Stimulated activated naive CD4-positive, alpha-beta T cell treated with Interleukin-2 at 50 U/mL for 16 hours (primary cell): ENCODE data around the gene CNTNAP2.

Experiments
- DNase-seq: peaks from one replicate; lab custom pipeline; 2025; lab: John Stamatoyannopoulos, UW

Gene CNTNAP2

DNA sequence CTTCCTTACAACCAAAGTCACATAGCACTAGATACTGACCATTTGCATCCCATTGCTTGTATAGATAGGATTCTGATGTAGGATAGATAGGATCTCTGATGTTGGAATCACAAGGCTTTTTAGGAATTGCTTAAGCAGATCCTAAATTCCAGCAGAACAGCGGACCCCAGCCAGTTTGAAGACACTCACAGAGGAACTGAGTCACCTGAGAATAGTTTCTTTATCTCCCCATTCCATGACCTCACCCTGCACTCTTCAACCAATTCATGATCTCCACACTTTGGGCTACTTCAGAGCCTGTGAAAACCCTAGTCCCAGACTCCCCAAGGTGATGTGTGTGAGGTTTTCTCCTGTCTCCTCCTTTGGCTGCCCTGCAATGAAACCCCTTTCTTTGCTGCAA, 179.4 kb downstream of the CNTNAP2 start:
- DNase-seq = no peak

DNA sequence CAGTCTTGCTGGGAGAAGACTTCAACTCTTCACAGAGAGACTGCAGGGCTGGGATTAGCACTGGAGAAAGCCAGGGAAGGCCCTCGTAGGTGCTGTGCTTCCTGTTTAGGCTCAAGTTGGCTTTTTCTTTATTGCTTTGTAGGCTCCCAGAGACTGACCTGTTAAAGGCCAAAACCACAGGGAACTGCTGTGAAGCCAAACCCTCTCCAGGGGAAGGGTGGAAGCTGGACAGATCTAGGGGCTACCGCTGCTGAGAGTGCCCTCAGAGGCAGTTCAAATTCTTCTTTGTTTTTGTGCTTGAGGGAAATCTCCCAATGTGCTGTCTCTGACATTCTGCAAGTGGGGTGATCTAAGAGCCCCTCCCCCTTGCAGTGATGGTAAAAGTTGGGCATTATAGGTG, 198.4 kb downstream of the CNTNAP2 start:
- DNase-seq = no peak

DNA sequence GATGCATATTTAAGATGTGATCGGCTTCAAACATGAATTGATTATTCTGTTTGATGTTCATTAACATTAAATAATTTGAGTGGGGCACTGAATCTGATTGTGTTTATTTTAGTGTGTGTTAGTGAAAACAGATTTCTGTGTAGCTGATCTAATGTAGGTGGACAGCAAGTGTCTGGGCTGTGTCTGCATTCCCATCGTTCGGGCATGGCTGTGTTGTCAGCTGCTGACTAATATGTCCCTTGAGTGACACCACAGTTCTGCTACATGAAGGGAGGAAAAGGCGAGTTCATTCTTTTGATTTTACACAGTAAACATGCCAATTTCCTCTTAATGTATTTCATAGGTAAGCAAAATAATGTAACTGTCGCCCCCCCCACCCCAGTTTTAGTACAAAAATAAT, 203.0 kb downstream of the CNTNAP2 start:
- DNase-seq = no peak

DNA sequence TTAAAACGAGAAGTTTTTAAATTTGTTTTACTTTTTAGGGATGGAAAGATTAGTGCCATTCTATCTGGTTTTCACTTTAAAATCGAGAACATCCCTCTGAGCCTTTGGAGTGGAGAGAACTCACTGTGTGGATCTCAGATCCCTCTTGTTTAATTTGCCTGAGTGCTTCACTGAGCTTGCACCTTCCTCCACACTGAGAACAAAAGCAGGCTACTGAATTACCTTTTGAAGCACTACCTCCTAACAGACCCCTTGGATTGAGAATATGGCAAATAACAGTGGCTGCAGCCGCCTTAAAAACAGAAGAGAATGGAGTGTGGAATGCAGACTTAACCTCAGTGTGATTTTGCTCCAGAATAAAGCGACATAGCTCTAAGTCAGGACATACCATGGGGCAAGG, 204.7 kb downstream of the CNTNAP2 start:
- DNase-seq = no peak

DNA sequence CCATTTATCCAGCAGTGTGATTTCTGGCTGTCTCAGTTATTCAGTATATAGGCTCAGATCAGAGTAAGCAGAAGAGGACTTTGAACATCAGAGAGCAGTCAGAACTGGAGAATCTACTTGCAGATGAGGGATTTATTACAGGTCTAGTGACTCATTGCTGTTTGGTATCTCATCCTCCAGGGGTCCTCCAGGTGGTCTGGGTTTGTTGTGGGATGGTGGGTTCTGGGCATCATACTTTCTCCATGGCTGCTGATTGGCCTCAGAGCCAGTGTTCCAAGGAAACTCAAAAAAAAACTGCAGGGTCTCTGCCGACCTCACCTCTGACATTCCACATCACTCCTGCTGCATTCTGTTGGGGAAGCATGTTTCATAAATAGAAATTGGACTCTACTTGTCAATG, 214.8 kb downstream of the CNTNAP2 start:
- no peak for DNase-seq

DNA sequence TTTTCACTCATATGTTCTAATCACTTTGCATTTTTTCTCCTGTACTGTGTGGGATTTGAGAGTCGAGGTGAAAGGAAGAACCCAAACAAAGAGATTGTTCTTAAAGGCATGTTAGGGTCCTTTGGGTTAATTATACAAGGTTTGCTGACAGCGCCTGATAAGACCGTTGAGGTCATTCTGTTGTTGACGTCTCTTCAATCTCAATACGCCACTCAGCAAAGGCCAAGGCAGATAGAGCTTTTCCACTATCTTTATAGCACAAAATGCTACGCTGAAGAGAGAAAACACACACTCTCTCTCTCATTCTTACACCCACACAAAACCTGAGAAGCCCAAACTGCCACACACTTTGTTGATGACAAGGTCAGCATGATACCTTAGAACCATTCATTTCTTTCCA, 228.7 kb downstream of the CNTNAP2 start:
- DNase-seq = no peak

DNA sequence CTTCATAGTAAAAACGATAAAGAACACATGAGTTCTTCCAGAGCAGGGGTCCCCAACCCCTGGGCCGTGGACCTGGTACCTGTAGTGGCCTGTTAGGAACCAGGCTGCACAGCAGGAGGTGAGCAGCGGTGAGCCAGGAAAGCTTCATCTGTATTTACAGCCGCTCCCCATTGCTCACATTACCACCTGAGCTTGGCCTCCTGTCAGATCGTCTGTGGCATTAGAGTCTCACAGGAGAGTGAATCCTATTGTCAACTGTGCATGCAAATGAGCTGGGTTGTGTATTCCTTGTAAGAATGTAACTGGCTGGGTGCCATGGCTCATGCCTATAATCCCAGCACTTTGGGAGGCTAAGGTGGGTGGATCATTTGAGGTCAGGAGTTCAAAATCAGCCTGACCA, 229.5 kb downstream of the CNTNAP2 start:
- no peak for DNase-seq

DNA sequence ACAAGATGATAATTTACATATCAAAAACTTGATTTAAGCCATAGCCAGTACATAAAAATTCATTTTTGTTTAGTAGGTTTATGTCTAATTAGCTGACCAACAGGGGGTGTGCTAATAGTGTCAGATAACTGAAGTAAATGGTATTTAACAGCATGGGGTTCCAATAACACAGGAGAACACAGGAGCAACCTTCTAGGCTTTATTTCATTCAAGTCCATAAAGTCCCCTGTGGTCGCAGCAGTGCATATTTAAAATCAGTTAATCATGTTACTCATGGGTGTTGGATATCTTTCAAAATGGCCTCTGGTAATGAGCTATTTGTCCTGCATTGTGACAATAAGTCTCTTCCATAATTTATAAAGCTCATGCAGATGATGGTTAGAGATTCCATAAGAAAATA, 238.6 kb downstream of the CNTNAP2 start:
- no peak for DNase-seq

DNA sequence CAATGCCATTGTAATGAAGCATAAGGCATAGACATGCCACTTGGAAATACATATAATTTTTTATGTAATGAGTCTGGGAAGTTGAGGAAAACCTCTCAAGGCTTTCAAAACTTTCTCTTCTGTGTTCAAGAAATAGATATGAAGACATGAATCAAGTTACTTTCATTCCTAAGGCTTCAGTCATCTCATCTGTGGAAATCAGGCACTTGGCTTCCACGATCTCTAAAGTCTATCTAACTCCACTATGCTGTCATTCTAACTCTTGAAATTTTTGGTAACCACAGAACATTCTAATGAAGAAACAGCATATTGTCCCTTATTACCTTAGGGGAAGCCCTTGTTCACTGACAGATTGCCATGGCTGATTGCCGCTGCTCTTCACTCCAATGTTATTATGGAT, 242.6 kb downstream of the CNTNAP2 start:
- DNase-seq = no peak

DNA sequence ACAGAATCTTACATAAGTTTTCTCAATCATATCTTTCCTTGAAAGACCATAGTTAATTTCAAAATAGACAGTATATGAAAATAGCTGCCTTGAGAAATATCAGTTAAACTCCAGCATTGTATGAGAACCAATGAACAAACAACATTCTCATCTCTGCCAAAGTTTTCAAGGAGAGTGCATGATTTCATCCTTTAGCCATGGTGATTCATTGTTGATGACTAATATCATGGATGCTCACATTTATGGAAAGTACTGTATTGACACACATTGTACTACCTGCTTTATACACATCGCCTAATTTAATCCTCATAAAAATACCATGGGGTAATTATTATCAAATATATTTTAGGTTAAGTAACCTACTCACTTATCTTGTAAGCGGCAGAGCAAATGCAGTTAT, 250.3 kb downstream of the CNTNAP2 start:
- DNase-seq = no peak

DNA sequence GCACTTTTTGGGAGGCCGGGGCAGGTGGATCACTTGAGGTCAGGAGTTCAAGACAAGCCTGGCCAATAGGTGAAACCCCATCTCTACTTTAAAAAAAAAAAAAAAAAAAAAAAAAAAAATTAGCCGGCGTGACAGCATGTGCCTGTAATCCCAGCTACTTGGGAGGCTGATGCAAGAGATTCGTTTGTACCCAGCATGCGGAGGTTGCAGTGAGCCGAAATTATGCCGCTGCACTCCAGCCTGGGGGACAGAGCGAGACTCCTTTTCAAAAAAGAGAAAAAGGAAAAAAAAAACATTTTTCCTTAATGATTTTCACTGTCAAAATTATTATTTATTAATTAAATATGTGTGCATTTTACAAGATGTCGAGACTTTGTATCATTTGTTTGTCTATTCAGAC, 253.6 kb downstream of the CNTNAP2 start:
- DNase-seq = no peak

DNA sequence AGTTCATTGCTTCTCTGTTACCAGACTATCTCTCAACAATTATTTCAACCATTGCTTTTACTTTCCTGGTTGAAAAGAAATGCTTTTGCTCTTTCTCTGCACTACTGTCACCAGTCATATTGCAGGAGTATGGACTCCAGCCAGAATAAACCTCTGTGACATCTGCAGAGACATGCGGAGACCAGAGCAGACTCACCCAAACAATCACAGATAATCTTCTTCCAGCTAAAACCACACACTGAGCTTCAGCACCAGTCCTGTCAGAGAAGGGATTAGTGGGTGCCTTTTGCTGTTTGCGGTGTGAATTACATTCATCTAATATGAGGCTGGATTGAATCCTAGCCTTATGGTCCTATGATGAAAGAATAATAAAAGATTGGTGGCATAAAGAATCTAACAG, 258.6 kb downstream of the CNTNAP2 start:
- DNase-seq = no peak

DNA sequence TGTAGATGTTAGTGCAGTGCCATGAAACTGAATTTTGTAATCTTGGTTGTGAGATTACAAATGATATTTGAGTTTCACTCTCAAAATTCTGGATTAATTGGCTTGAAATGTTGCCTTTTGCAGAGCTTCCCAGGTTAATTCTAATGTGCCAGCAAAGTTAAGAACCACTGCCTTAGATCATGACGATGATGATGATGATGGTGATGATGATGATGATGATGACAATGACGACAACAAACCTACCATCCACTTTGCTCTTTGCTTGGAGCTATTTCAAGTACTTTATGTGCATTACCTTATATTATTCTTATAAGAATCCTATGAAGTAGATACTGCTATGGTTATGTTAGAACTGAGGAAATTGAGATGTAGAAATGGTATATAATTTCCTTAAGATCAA, 261.6 kb downstream of the CNTNAP2 start:
- DNase-seq = no peak

DNA sequence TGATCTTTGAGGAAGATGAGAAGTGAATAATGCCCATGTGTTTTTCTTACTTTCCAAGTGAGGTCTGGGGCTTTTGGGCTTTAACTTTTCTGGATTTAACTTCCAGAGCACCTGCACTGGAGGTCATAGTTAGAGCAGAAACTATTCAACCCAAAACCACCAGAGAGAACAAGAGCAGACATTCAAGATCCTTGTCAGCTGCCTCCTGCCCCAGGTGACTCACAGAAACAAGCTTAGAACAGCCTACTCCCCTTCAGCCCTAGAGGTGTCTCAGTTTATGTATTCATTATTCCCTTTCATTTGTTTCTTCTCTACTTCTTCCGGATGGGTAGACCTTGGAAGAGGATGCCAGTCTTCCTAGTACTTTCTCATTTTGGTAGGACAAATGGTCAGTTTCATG, 270.5 kb downstream of the CNTNAP2 start:
- DNase-seq = no peak

DNA sequence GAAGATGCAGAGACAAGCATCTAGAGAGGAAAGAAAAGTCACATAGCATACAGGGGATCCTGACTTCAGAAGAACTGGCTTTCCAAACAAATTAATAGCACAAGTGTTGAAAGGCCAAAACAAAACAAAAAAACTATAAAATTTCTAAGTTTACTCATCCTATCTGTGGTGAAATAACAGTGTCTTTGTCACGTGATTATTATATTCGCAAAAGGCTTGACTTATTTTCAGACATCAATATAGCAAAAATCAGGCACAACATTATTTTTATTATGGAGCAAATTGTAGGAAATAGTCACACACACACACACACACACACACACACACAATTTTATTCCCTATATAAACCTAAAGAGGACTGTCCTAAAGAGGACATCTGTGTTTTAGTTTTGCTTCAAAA, 272.3 kb downstream of the CNTNAP2 start:
- DNase-seq = no peak

DNA sequence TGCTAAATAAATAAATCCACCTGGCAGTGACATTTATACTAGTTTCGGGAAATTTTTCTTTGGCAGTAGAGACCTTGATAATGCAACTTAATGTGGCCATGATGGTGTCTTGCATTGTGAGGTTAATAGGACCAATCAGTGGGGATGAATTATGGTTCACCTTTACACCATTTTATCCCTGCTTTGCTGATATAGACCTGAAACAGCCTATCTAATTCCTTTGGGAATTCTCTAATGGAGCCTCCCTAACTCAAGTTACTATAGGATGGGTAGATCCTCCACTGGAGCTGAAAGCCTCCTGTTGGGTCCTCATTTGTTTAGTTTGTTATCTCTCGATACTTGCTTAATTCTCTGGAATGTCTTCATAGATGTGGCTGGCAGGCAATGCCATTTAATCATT, 276.7 kb downstream of the CNTNAP2 start:
- DNase-seq = no peak

DNA sequence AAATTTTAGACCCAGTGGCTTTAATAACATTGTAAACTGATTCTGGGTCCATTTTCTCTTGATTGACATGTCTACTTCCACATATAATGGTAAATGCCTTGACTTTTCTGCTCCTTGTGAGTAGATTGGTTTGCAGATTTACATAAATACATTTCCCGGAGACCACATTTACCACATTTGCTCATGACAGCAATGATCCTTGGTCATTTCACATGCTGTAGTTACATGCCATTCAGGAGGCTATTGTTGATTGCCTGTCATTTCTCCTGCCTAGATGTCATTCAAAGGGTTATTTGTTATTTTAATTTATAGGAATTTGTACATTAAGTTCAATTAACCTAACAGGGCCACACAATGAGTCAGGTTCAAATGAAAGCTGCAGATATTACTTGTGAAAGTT, 280.5 kb downstream of the CNTNAP2 start:
- no peak for DNase-seq

DNA sequence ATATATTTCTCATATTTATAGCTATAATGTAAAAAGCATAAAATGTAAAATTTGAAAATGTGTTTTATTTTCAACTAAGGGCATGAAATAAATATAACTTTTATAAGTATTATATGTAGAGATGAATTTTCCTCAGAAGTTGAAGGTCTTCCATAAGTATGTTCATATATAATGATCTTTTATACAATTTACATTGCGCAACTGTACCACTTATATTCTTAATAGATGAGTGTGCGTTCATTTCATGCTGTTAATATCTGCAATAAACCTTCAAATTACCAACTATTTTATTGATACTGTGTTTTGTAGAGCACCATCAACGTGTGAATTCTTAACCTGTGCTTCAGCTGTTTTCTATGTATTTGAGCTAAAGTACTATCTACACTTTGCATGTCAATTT, 285.3 kb downstream of the CNTNAP2 start:
- DNase-seq = no peak

DNA sequence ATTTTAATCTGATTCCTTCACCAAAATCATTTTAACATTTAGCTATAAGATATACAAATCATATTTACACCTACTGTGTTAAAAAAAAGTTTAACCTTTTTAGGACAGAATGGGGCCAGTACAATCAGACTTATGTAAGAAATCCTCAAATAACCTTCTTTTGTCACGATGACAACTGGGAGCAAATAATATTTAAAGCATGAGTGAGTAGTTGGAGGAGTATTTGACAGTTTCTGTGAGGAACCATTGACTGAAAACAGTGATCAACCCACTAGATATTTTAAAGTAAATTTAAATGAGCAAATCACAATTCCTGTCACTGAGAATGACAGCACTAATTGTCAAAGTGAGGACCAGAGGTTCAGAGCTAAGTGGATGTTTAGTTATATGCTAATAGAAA, 289.1 kb downstream of the CNTNAP2 start:
- no peak for DNase-seq

DNA sequence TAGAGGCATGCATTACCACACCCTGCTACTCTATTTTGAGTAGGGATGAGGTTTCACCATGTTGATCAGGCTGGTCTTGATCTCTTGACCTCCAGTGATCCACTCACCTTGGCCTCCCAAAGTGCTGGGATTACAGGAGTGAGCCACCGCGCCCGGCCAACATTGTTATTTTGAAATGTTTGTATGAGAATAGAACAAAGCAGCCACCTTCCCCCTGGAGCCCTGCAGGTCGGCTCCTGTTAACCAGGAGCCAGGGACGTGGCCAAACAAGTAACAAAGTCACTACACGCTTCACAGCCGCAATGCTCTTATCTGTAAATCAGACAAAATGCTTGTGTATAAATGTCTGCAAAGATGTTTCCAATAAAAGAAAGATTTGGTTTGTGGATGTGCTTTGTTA, 295.4 kb downstream of the CNTNAP2 start:
- no peak for DNase-seq

DNA sequence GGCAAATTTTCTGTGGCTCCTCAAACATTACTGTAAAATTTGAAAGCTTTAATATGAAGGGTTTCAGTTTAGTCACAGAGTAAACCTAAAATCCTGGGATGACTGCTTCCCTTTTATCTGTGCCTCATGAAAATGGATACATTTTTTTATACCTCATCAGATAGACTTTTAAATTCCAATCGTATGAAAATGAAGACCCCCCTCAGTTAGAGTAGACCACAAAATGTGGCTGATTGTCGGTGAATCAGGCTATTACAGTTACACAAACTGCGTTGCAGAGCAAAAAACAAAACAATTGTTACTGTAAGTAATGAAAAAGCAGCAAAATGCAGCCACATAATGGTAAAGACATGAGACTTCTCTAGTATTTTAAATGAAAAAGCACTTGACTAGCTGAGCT, 296.2 kb downstream of the CNTNAP2 start:
- DNase-seq = no peak

DNA sequence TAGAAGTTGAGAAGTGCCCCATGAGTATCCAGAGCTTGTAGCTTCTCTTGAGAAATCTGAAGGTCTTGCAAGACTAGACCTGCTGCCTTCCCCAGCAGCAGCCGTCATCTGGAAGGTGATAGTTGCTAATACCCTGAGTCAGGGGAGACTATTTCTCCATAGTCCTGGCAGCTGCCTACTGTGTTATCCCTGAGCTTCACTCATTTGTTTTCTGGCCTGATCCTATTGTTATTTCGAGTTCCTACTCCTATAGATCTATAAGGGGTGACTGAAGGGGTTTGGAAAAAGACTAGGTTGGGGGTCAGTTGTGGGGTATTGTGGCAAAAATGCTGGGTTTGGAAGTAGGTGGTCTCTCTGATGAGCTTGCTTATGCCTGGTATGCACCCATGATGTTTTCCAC, 297.8 kb downstream of the CNTNAP2 start:
- no peak for DNase-seq

DNA sequence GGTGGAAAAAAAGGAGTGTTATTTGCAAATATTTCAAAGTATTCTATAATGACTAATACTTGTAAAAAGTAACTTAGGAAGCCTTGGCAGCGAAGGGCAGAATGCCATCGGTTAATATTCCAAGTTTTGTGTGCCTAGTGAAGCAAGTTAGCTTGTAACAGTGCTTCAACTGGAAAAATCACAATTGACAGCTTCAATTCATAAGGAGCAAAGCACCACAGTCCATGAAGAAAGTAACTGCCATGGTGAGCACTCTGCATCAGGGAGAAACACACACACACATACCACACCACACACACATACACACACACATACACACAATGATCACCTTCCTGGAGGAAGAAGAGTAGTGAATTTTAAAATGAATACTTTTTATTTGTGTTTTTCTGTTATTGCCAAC, 298.3 kb downstream of the CNTNAP2 start:
- DNase-seq = no peak

DNA sequence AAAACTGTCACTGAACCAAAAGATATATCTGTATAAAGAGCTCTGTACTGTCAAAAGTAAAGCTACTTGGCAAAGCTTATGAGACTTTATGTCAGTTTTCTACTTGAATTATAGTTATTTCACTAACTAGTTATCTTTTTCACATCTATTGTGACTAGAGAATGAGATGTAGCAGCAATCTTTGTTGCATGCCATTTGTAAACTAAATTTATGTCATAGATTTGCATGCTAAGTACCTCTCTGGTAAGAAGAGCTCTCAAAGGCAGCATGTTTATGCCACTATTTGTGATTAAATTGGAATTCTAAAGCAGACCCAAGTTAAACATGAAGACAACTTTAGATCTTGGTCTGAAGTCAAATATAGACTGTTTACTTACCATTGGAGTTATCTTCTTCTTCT, 300.6 kb downstream of the CNTNAP2 start:
- no peak for DNase-seq

DNA sequence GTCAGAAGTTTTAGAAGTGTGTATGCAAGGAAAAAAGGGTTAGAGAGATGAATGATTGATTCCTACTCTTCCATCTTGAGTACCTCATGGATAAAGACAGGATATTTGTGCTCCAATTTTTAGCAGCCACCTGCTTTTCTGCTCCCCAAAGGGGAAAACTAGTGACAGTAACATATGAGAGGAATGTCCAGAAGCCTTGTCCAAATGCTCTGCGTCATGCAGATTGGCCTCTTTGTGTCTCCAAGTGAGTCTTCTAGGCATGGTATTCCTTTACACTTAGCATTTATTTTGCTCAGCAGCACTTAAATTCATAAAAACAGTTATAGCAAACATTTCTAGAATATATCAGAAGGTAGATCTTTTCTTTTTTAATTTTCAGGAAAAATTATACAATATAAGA, 306.8 kb downstream of the CNTNAP2 start:
- no peak for DNase-seq
